B cell (primary cell): ENCODE measurements around the gene TRIM38.

ENCODE experiments used
- EZH2 ChIP-seq: IDR thresholded peaks from 2 replicates; pipeline ENCODE4 v1.6.1; 2012; ENCODE audit warnings: borderline replicate concordance, low read depth, mild to moderate bottlenecking, moderate library complexity, low read length; ENCODE audit not compliant: insufficient read depth, poor library complexity, severe bottlenecking
- TF ChIP-seq, protein P1 (sequence below): fragments of 200-600 bp; IDR thresholded peaks from one replicate; pipeline ENCODE4 v1.8.0; 2022; ENCODE audit warnings: antibody characterized with exemption, mild to moderate bottlenecking

DNA sequence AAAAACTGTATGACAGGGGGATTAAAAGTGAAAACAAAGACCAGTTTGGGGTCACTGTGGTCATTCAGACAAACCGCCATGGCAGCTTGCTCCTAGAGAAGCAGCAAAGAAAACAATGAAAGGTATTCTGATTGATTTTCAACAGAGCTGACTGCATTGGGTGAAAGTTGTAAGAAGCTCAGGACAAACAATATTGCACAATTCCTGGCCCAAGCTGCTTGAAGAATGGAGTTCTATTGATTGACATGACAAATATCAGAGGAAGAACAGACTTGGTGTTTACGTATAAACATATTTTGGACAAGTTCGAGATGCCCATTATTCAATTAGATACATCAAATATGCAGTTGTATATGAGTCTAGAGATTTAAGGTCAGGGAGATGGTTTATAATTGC, 62.0 kb downstream of the TRIM38 start:
- TF ChIP-seq, protein P1, sequence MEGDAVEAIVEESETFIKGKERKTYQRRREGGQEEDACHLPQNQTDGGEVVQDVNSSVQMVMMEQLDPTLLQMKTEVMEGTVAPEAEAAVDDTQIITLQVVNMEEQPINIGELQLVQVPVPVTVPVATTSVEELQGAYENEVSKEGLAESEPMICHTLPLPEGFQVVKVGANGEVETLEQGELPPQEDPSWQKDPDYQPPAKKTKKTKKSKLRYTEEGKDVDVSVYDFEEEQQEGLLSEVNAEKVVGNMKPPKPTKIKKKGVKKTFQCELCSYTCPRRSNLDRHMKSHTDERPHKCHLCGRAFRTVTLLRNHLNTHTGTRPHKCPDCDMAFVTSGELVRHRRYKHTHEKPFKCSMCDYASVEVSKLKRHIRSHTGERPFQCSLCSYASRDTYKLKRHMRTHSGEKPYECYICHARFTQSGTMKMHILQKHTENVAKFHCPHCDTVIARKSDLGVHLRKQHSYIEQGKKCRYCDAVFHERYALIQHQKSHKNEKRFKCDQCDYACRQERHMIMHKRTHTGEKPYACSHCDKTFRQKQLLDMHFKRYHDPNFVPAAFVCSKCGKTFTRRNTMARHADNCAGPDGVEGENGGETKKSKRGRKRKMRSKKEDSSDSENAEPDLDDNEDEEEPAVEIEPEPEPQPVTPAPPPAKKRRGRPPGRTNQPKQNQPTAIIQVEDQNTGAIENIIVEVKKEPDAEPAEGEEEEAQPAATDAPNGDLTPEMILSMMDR: no peak
- no peak for TF ChIP-seq EZH2
